ENCODE results near the gene SAV1.
A peak's percentile ranks its signal among the peaks of the same experiment; 100 is the strongest.

SAV1 gene

GRCh38 chr14:50607181-50607580 lies 60.9 kb downstream of the SAV1 start:
- Histone ChIP-seq H3K9ac (ENCODE audit: low read length) (no peak overlapping the region), H3K9me3 (ENCODE audit: control insufficient read depth, insufficient read depth, low read depth, low read length) (no peaks in the 10 kb centered on the region), H3K4me1 (ENCODE audit: control insufficient read depth, insufficient read depth, low read length) (peaks cover under 1% of the 10 kb centered on the region; the same call in 1 of the 2 replicates), H3K27me3 (ENCODE audit: control insufficient read depth, insufficient read depth, low read length) (no peaks in the 10 kb centered on the region), H3K36me3 (ENCODE audit: control insufficient read depth, insufficient read depth, low read length) (no peaks in the 10 kb centered on the region), H3K4me3 (ENCODE audit: low read depth, low read length) (no peak overlapping the region), H3K27ac (ENCODE audit: low read depth, low read length) (no peak overlapping the region)

- peaks cover 3% of the 10 kb centered on the region; the same call in 1 of the 2 replicates for H3K4me1 ChIP-seq (ENCODE audit: control insufficient read depth, insufficient read depth, low read length)
- no peak overlapping the region for H3K9ac ChIP-seq (ENCODE audit: low read length)
- no peak overlapping the region for H3K4me3 ChIP-seq (ENCODE audit: low read depth, low read length)
- no peaks in the 10 kb centered on the region for H3K36me3 ChIP-seq (ENCODE audit: control insufficient read depth, insufficient read depth, low read length)
- no peaks in the 10 kb centered on the region for H3K27me3 ChIP-seq (ENCODE audit: control insufficient read depth, insufficient read depth, low read length)
- no peaks in the 10 kb centered on the region for H3K9me3 ChIP-seq (ENCODE audit: control insufficient read depth, insufficient read depth, low read depth, low read length)
- H3K27ac ChIP-seq (ENCODE audit: low read depth, low read length) = no peak overlapping the region
Measured at GRCh38 chr14:50606468-50606867, 61.6 kb downstream of the SAV1 start.

- Histone ChIP-seq H3K4me3 (ENCODE audit: low read depth, low read length) (no peak overlapping the region), H3K4me1 (ENCODE audit: control insufficient read depth, insufficient read depth, low read length) (peaks cover 9% of the 10 kb centered on the region), H3K27ac (ENCODE audit: low read depth, low read length) (no peak overlapping the region), H3K9me3 (ENCODE audit: control insufficient read depth, insufficient read depth, low read depth, low read length) (no peaks in the 10 kb centered on the region), H3K27me3 (ENCODE audit: control insufficient read depth, insufficient read depth, low read length) (no peaks in the 10 kb centered on the region), H3K9ac (ENCODE audit: low read length) (no peak overlapping the region), H3K36me3 (ENCODE audit: control insufficient read depth, insufficient read depth, low read length) (no peaks in the 10 kb centered on the region)
Measured at GRCh38 chr14:50605766-50606165, 62.3 kb downstream of the SAV1 start.

- no peaks in the 10 kb centered on the region for H3K27me3 ChIP-seq (ENCODE audit: control insufficient read depth, insufficient read depth, low read length)
- no peak overlapping the region for H3K27ac ChIP-seq (ENCODE audit: low read depth, low read length)
- no peak overlapping the region for H3K4me3 ChIP-seq (ENCODE audit: low read depth, low read length)
- no peaks in the 10 kb centered on the region for H3K9me3 ChIP-seq (ENCODE audit: control insufficient read depth, insufficient read depth, low read depth, low read length)
- peaks cover 19% of the 10 kb centered on the region for H3K4me1 ChIP-seq (ENCODE audit: control insufficient read depth, insufficient read depth, low read length)
- no peak overlapping the region for H3K9ac ChIP-seq (ENCODE audit: low read length)
- H3K36me3 ChIP-seq (ENCODE audit: control insufficient read depth, insufficient read depth, low read length) = no peaks in the 10 kb centered on the region
Measured at GRCh38 chr14:50603565-50603964, 64.5 kb downstream of the SAV1 start.

- no peaks in the 10 kb centered on the region for H3K36me3 ChIP-seq (ENCODE audit: control insufficient read depth, insufficient read depth, low read length)
- no peak overlapping the region for H3K4me3 ChIP-seq (ENCODE audit: low read depth, low read length)
- no peak overlapping the region for H3K9ac ChIP-seq (ENCODE audit: low read length)
- H3K27me3 ChIP-seq (ENCODE audit: control insufficient read depth, insufficient read depth, low read length) = no peaks in the 10 kb centered on the region
- peaks cover 19% of the 10 kb centered on the region for H3K4me1 ChIP-seq (ENCODE audit: control insufficient read depth, insufficient read depth, low read length)
- H3K27ac ChIP-seq (ENCODE audit: low read depth, low read length) = no peak overlapping the region
- H3K9me3 ChIP-seq (ENCODE audit: control insufficient read depth, insufficient read depth, low read depth, low read length) = no peaks in the 10 kb centered on the region
Measured at GRCh38 chr14:50602035-50602434, 66.1 kb downstream of the SAV1 start.

GRCh38 chr14:50601394-50601793 lies 66.7 kb downstream of the SAV1 start:
- H3K36me3 ChIP-seq (ENCODE audit: control insufficient read depth, insufficient read depth, low read length) = no peaks in the 10 kb centered on the region
- H3K4me3 ChIP-seq (ENCODE audit: low read depth, low read length) = no peak overlapping the region
- no peaks in the 10 kb centered on the region for H3K27me3 ChIP-seq (ENCODE audit: control insufficient read depth, insufficient read depth, low read length)
- H3K4me1 ChIP-seq (ENCODE audit: control insufficient read depth, insufficient read depth, low read length) = peaks cover 19% of the 10 kb centered on the region
- H3K9ac ChIP-seq (ENCODE audit: low read length) = no peak overlapping the region
- H3K9me3 ChIP-seq (ENCODE audit: control insufficient read depth, insufficient read depth, low read depth, low read length) = no peaks in the 10 kb centered on the region
- no peak overlapping the region for H3K27ac ChIP-seq (ENCODE audit: low read depth, low read length)

GRCh38 chr14:50600849-50601248 lies 67.3 kb downstream of the SAV1 start:
- Histone ChIP-seq H3K4me3 (ENCODE audit: low read depth, low read length) (no peak overlapping the region), H3K27me3 (ENCODE audit: control insufficient read depth, insufficient read depth, low read length) (no peaks in the 10 kb centered on the region), H3K9me3 (ENCODE audit: control insufficient read depth, insufficient read depth, low read depth, low read length) (no peaks in the 10 kb centered on the region), H3K9ac (ENCODE audit: low read length) (no peak overlapping the region), H3K4me1 (ENCODE audit: control insufficient read depth, insufficient read depth, low read length) (peaks cover 19% of the 10 kb centered on the region), H3K36me3 (ENCODE audit: control insufficient read depth, insufficient read depth, low read length) (no peaks in the 10 kb centered on the region), H3K27ac (ENCODE audit: low read depth, low read length) (no peak overlapping the region)

- Histone ChIP-seq H3K36me3 (ENCODE audit: control insufficient read depth, insufficient read depth, low read length) (no peaks in the 10 kb centered on the region), H3K9me3 (ENCODE audit: control insufficient read depth, insufficient read depth, low read depth, low read length) (no peaks in the 10 kb centered on the region), H3K27me3 (ENCODE audit: control insufficient read depth, insufficient read depth, low read length) (no peaks in the 10 kb centered on the region), H3K4me3 (ENCODE audit: low read depth, low read length) (no peak overlapping the region), H3K4me1 (ENCODE audit: control insufficient read depth, insufficient read depth, low read length) (peaks cover 19% of the 10 kb centered on the region), H3K9ac (ENCODE audit: low read length) (no peak overlapping the region), H3K27ac (ENCODE audit: low read depth, low read length) (peak overlapping the region; percentile 61)
Measured at GRCh38 chr14:50599700-50600444, 68.2 kb downstream of the SAV1 start.

GRCh38 chr14:50598765-50599164 lies 69.3 kb downstream of the SAV1 start:
- H3K4me3 ChIP-seq (ENCODE audit: low read depth, low read length) = no peak overlapping the region
- H3K27me3 ChIP-seq (ENCODE audit: control insufficient read depth, insufficient read depth, low read length) = no peaks in the 10 kb centered on the region
- H3K9me3 ChIP-seq (ENCODE audit: control insufficient read depth, insufficient read depth, low read depth, low read length) = no peaks in the 10 kb centered on the region
- no peaks in the 10 kb centered on the region for H3K36me3 ChIP-seq (ENCODE audit: control insufficient read depth, insufficient read depth, low read length)
- H3K4me1 ChIP-seq (ENCODE audit: control insufficient read depth, insufficient read depth, low read length) = peaks cover 25% of the 10 kb centered on the region
- H3K9ac ChIP-seq (ENCODE audit: low read length) = no peak overlapping the region
- no peak overlapping the region for H3K27ac ChIP-seq (ENCODE audit: low read depth, low read length)

- Histone ChIP-seq H3K9me3 (ENCODE audit: control insufficient read depth, insufficient read depth, low read depth, low read length) (no peaks in the 10 kb centered on the region), H3K27ac (ENCODE audit: low read depth, low read length) (no peak overlapping the region), H3K36me3 (ENCODE audit: control insufficient read depth, insufficient read depth, low read length) (no peaks in the 10 kb centered on the region), H3K27me3 (ENCODE audit: control insufficient read depth, insufficient read depth, low read length) (no peaks in the 10 kb centered on the region), H3K4me3 (ENCODE audit: low read depth, low read length) (no peak overlapping the region), H3K9ac (ENCODE audit: low read length) (no peak overlapping the region), H3K4me1 (ENCODE audit: control insufficient read depth, insufficient read depth, low read length) (peaks cover 6% of the 10 kb centered on the region)
Measured at GRCh38 chr14:50594577-50595316, 73.4 kb downstream of the SAV1 start.

GRCh38 chr14:50590464-50590863 lies 77.6 kb downstream of the SAV1 start:
- Histone ChIP-seq H3K9ac (ENCODE audit: low read length) (no peak overlapping the region), H3K27me3 (ENCODE audit: control insufficient read depth, insufficient read depth, low read length) (no peaks in the 10 kb centered on the region), H3K36me3 (ENCODE audit: control insufficient read depth, insufficient read depth, low read length) (no peaks in the 10 kb centered on the region), H3K4me3 (ENCODE audit: low read depth, low read length) (no peak overlapping the region), H3K9me3 (ENCODE audit: control insufficient read depth, insufficient read depth, low read depth, low read length) (no peaks in the 10 kb centered on the region), H3K27ac (ENCODE audit: low read depth, low read length) (no peak overlapping the region), H3K4me1 (ENCODE audit: control insufficient read depth, insufficient read depth, low read length) (peaks cover 6% of the 10 kb centered on the region)

Measured in HUES6 (cell line).